Urothelium cell line (cell line): ENCODE results near the gene NUDT10.

Experiments used
- DNase-seq: peaks from one replicate; pipeline ENCODE4 v3.0.0; 2011; ENCODE audit warnings: low spot score, mixed read lengths
- FAIRE-seq: peaks from 2 replicates; lab custom pipeline; 2011; peaks lifted over from hg19 to GRCh38; lab: Jason Lieb, UNC

The NUDT10 gene

DNA sequence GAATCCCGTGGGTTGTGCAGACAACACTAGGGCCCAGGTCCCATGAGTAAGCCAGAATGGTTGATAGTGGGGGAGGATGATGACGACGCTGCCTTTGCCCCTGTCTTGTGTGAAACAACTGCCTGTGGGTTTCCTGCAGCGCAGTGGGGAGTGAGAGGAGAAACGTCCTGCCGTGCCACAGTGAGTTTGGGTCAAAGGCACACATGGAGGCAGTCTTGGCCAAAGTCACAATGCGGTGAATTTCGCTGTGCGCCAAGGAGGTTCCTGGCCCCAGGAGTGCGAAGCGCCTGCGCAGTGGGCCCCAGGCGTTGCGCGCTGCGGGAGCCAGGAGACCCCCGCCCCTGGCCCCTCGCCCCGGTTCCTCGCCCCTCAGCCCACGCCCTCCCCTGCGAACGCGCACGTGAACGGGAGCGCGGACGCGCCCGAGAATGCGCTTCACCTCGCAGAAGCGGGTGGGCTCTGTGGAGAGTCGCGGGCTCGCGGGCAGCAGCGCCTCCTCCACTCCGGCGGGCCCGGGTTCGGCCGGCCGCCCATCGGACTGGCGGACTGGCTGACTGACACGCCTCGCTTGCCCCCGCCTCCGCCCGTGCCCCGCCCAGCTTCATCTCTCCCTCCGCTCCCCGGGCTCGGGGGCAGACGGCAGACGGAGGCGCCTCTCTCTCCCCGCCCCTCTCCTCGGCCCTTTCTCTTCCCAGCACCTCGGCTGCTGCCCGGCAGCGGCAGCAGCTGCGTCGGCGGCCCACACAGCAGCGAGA, at the start of gene NUDT10:
Gene NUDT10 (plus strand): TSS at position 635 of the 755 bp plus-strand sequence. CDS start 144 bp downstream, outside the sequence.
- FAIRE-seq, result no peak
- DNase-seq, result peak; percentile 79

DNA sequence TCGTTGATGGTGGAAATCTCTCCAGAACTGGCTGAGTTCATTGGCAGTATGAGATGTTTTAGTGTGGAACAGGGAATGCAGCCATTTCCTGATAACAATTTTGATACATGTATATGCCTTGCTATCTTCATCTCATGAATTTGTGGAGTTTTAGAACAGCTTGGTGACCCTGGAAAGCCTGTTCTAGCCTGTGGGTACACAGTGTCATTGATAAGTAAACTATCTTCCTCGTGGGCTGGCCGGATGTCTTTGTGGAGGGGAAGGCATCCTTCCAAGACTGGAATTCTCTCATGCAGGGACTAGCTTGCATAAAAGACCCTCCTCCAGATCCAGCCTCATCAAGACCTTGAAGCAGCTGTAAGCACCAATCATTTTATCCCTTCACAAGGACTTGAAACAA, 40.2 kb upstream of the NUDT10 start:
- FAIRE-seq, result no peak
- no peak for DNase-seq

- FAIRE-seq (no peak), DNase-seq (no peak)
Observed at GRCh38 chrX:51296138-51296537, 36.5 kb upstream of the NUDT10 start.

- FAIRE-seq (no peak), DNase-seq (no peak)
Observed at GRCh38 chrX:51316271-51316670, 16.4 kb upstream of the NUDT10 start.

DNA sequence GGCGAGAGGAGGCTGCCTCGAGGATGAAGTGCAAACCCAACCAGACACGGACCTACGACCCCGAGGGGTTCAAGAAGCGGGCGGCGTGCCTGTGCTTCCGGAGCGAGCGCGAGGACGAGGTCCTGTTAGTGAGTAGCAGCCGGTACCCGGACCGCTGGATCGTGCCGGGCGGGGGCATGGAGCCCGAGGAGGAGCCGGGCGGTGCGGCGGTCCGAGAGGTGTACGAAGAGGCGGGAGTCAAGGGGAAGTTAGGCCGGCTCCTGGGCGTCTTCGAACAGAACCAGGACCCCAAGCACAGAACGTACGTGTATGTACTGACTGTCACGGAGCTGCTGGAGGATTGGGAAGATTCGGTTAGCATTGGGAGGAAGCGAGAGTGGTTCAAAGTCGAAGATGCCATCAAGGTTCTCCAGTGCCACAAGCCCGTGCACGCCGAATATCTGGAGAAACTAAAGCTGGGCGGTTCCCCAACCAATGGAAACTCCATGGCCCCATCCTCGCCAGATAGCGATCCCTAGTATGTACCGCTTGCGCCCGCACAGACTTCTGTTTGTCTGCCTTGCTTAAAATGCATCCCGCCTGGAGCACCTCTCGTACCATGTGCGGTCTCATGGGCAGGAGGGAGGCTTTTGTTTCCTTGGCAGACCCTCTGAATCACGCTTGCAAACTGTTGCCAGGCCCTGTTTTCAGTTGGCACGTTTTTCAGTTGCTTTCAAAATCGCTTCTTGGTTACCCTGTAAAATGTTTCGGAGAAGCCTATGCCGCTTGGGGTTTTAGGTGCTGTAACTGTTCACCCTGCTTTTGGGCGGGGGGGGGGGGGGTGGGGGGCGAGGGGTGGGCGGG, 542 bp downstream of the NUDT10 start:
- DNase-seq (peak; percentile 1), FAIRE-seq (peak; percentile 77)

DNA sequence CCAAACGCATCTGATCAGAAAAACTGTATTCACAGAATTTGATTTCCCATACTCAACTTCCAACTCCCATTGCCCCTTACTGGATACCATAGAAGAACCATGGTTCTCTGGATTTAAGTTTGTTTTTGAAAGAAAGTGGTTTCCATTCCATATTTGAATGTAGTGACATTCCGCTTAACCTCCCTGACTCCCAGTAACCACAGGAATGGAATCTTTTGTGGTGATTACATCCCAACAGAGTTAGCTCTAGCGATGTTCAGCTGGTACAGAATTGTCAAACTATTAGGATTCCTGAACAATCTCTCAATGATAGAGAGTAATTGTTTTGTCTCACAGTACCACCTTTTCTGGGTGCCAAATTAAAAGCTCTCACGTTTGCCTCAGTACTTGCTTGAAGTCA, 1.7 kb downstream of the NUDT10 start:
- FAIRE-seq, result no peak
- DNase-seq, result peak; percentile 1

GRCh38 chrX:51336584-51336983, 4.0 kb downstream of the NUDT10 start:
- FAIRE-seq, result no peak

DNA sequence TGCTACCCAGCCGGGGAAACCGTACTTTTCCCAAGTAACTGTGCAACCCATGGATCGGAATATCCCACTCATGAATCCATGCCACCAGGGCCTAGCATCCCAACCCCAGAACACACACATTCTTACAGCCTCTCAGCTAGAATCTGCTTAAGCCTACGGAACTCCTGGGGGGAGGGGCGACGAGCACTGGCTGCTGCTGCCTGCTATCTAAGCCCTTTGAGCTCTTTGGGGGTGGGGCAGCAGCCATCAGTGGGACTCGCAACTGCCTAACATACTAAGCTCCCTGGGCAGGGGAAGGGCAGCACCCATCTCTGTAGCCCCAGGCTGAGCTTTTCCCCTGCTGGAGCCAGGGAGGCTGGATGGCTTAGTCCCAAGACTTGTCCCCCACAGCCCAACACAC, 28.6 kb downstream of the NUDT10 start:
- DNase-seq, result no peak
- no peak for FAIRE-seq

More at GRCh38 chrX:51336584-51336983, 4.0 kb downstream of the NUDT10 start:
- peak; percentile 42 for DNase-seq

GRCh38 chrX:51376672-51377071, 44.0 kb downstream of the NUDT10 start:
- FAIRE-seq (no peak), DNase-seq (no peak)
